Medulla oblongata (tissue), 1 donor: ENCODE data around the gene ZDHHC11.
"Not testable (repeated sequence)": the region's sequence is repeated elsewhere in the genome, so short reads cannot be mapped to it uniquely, and the experiment has no call there.

Experiments used
- DNase-seq: peaks from one replicate; pipeline ENCODE4 v3.0.0-alpha.2; 2015; ENCODE audit errors: extremely low spot score

Gene ZDHHC11

GRCh38 chr5:761059-761771 lies 89.6 kb downstream of the ZDHHC11 start:
- no peak for DNase-seq

GRCh38 chr5:760363-761058 lies 90.3 kb downstream of the ZDHHC11 start:
- no peak for DNase-seq

GRCh38 chr5:759781-760362 lies 90.9 kb downstream of the ZDHHC11 start:
- no peak for DNase-seq

GRCh38 chr5:759111-759751 lies 91.6 kb downstream of the ZDHHC11 start:
- no peak for DNase-seq

- no peak for DNase-seq
These were observed 92.1 kb downstream of the ZDHHC11 start for GRCh38 chr5:758698-759053.

- peak; percentile 37 for DNase-seq
These were observed 92.7 kb downstream of the ZDHHC11 start for GRCh38 chr5:757931-758697.

- DNase-seq = no peak
These were observed 93.3 kb downstream of the ZDHHC11 start for GRCh38 chr5:757346-757930.

- DNase-seq = no peak
These were observed 93.9 kb downstream of the ZDHHC11 start for GRCh38 chr5:756865-757345.

GRCh38 chr5:756171-756570 lies 94.6 kb downstream of the ZDHHC11 start:
- no peak for DNase-seq

GRCh38 chr5:754143-754632 lies 96.6 kb downstream of the ZDHHC11 start:
- not testable (repeated sequence) for DNase-seq

GRCh38 chr5:753567-754142 lies 97.1 kb downstream of the ZDHHC11 start:
- not testable (repeated sequence) for DNase-seq

- not testable (repeated sequence) for DNase-seq
These were observed 98.2 kb downstream of the ZDHHC11 start for GRCh38 chr5:752532-753115.

- DNase-seq = not testable (repeated sequence)
These were observed 98.8 kb downstream of the ZDHHC11 start for GRCh38 chr5:751992-752391.

GRCh38 chr5:751496-751895 lies 99.3 kb downstream of the ZDHHC11 start:
- no peak for DNase-seq

- DNase-seq = not testable (repeated sequence)
These were observed 100.6 kb downstream of the ZDHHC11 start for GRCh38 chr5:750226-750625.

GRCh38 chr5:749101-749670 lies 101.6 kb downstream of the ZDHHC11 start:
- no peak for DNase-seq

GRCh38 chr5:748011-748980 lies 102.5 kb downstream of the ZDHHC11 start:
- DNase-seq = not testable (repeated sequence)

GRCh38 chr5:747303-747844 lies 103.4 kb downstream of the ZDHHC11 start:
- DNase-seq = not testable (repeated sequence)
